HG02840 (cell line): Measurements from ENCODE around the gene TRIM44.
"Not testable (repeated sequence)": the region's sequence is repeated elsewhere in the genome, so short reads cannot be mapped to it uniquely, and the experiment has no call there.

Experiments
- ATAC-seq: cut with Tn5 transposase; IDR thresholded peaks from one replicate; pipeline ENCODE4 v1.9.1; 2021; ENCODE audit warnings: mild to moderate bottlenecking, moderate library complexity, moderate number of reproducible peaks; ENCODE audit not compliant: unreplicated experiment, low FRiP score

The TRIM44 gene

DNA sequence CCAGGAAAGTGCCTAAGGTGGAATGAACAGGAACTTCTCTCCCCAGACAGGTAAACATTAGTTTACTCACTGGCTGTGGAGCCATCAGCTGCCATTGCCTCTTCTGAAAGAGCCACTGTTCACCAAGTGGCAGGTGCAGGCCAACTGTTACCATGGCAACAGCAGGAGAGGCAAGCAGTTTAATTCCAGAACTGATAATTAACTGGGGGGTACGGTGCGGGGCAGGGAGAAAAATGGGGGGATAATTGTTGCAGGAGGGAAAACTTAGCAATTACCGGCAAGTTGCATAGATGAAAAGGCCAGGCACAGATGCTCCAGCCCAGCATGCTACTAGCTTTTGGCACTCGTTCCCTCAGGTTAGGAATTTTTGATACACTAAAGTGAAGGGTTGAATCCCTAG is 85.1 kb downstream of the TRIM44 start:
- ATAC-seq, result no peak

DNA sequence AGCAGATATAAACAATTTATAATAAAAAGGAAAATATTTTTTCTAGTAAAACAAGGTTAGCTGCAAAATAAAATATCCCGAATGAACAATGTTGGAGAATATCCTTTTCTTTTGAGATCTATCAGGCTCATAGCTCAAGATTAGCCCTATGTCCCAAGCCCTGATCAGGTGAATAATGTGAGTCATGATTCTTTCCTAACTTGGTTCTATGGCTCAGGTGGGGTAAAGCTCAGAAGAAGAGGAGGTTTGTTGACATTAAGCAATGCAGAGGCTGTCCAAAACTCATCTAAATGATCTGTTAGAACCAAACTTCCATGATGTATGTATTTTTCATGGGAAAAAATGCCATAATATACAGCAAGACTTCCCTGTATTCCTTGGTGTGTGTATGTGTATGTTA is 86.1 kb downstream of the TRIM44 start:
- ATAC-seq, result no peak

DNA sequence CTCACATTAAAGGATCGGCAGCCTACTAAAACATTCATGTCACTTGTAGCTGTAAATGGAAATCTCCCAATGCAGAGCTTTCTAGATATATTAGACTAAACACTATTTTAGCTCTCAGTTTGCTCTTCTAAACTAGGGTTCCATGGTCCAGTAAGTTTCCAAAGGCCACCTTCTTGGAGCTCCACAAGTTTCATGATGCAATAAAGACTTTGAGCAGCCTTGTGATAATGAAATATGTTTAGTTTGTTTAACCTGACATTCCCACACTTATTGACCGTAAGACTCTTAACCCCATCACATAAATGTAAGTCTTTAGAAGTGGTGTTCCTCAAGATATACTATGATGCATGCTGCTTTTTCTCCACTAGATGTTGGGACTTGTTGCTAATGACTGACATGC is 87.7 kb downstream of the TRIM44 start:
- ATAC-seq, result no peak

DNA sequence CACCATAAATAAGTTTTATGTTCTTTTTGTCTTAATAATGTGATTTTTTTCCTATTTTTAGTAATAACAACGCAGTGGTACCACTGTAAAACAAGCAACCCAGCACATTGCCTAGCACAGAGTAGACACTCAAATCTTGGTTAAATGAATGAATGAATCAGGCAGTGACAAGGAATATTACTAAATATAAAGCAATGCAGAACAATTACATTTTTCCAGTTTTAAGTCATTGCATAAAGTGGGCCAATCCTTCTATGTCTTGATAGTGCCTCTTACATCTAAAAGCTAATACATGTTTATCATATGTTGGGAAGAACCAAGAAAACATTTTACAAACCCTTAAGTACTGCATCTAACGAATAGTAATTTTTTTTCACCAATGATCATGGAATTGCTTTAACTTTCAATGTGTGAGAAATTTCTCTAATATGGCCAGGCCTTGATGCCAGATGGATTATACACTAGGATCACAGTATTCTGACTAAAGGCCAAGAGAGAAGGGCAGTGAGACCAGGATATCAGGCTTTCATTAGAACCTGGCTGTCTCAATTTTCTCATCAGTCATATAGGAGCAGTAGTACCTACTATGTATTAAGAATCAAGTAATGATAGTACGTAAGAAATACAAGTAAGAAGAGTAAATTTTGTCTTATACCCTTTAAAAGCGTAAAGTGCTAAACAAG is 88.5 kb downstream of the TRIM44 start:
- no peak for ATAC-seq

DNA sequence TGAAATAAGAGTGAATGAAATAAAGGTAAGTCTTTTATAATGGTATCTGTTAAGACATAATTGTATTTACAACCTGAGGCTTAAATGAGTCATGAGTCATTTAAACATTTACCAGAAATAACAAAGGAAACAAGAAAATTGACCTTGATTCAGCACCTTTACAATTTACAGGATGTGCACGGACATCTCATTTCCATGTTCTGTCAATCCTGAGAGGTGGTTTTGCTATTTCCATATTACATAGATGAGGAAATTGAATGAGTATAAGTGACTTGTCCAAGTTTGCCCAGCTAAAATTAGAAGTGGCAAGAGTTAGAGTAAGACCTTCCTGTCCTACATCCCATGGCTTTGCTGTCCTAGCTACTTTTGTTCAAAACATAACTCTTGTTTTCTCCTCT is 89.1 kb downstream of the TRIM44 start:
- ATAC-seq, result no peak

DNA sequence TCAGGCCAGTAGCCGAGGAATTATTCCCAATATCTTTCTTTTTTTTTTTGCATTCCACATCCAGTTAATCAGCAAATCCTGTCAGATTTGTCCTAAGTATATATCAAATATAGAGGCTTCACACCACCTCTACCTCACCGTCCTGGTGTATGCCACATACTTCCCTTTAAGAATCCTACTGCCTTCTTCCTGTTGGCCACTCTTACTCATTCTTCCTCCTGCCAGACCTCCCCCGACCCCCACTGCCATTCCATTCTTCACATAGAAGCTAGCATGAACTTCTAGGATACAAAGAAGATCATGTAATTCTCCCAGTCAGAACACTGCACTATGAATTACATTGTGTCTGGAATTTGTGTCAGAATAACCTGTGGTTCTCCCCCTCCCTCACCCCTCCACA is 89.5 kb downstream of the TRIM44 start:
- no peak for ATAC-seq

DNA sequence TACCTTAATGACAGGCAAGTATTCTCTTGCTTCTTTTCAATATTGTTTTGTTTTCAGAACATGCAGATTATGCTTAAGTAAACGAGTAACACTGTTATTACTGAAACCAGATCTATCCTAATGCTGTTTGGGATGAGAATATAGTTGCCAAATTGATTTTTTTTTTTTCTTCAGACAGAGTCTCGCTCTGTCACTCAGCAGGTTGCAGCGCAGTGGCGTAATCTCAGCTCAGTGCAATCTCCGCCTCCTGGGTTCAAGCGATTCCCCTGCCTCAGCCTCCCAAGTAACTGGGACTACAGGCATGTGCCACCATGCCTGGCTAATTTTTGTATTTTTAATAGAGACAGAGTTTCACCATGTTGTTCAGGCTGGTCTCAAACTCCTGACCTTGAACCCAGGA is 91.0 kb downstream of the TRIM44 start:
- not testable (repeated sequence) for ATAC-seq

DNA sequence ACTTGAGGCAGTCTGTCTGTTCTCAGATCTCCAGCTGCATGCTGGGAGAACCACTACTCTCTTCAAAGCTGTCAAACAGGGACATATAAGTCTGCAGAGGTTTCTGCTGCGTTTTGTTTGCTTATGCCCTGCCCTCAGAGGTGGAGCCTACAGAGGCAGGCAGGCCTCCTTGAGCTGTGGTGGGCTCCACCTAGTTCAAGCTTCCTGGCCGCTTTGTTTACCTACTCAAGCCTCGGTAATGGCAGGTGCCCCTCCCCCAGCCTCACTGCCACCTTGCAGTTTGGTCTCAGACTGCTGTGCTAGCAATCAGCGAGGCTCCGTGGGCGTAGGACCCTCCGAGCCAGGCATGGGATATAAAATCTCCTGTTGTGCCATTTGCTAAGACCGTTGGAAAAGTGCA is 97.4 kb downstream of the TRIM44 start:
- not testable (repeated sequence) for ATAC-seq

DNA sequence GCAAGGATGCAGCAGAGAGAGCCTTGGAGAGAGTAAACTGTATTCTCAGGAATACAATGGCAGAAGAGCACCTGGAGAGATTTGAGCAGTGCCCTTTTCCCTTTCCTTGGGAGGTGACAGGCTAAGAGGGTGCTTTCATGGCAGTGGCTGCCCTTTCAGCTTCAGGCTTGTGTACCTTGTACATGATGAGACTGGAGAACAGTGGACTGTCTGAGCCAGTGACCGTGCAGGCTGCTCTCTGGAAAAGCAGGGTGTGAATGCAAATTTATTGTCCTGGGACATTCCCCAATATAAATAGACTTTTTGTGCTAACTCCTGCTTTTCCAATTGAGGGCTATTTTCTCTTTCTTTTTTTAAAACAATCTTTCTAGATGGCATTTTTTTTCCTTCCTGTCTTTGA is 99.3 kb downstream of the TRIM44 start:
- ATAC-seq, result no peak

DNA sequence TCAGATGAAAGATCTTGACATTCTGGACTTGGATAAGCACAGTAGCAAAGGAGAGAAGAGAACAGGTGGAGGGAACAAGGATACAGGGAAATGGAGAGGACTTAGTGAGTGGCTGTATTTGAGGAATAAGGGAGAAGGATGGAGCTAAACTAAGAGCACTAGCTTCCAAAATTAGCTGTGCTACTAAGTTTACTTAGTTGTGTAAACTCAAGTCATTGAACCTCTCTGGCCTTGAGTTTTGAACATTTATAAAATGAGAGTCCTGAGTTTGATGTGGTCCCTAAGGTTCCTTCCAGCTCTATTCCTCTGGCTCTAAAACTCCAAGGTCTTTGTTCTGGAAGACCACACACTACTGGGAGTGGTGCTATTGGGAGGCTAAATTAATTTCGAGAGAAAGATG is 100.7 kb downstream of the TRIM44 start:
- ATAC-seq, result no peak

DNA sequence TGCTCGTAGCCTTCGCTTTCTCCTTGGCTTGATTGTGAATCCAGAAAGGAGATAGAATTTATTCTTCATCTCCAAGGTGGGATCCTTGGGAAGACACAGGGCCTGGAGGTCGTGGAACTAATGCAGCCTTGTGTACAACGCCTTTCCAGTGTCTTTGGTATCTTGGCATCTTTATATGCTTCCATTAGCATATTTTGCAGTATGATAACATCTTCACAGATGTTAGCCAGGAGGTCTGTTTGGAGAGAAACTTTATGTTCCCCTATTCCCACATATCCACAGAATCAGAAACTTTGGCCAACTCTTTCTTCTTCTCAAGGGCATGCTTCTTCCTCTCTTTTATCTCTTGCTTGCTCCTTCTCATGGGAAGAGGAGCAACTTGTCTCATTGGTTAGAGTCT is 101.2 kb downstream of the TRIM44 start:
- no peak for ATAC-seq

DNA sequence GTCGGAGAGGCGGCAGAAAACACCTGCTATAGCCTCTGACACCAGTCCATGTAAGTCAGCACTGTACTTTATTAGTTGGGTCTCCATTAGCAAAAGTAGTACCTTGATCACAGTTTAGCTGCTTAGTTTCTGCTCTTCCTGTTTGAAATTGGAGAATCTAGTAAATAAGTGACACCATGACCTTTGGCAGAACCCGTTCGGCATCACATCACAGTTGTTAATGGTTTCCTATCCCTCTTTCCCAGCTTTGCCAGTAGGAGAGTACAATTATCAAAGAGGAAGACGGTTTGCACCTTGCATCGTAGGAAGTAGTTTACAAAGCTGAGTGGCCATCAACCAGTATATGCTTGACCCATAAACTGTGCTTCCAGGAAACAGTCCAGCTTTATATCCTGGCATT is 101.8 kb downstream of the TRIM44 start:
- ATAC-seq, result no peak

DNA sequence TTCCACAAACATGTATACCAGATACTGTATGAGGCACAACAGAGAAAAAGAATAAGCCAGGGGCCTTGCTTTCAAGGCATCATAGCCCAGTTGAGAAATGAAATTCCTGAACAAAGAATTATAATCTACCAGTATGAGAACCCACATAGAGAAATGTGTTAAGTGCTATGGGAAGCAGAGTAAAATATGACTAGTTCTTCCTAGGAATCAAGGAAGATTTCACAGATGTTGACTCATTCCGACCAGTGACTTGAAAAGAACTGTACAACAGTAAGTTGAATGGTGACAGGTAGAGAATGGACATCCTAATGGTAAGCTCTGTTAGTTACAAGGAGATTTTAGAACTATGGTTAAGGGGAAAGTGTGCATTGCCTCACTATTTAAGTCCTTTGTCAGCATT is 102.6 kb downstream of the TRIM44 start:
- no peak for ATAC-seq

DNA sequence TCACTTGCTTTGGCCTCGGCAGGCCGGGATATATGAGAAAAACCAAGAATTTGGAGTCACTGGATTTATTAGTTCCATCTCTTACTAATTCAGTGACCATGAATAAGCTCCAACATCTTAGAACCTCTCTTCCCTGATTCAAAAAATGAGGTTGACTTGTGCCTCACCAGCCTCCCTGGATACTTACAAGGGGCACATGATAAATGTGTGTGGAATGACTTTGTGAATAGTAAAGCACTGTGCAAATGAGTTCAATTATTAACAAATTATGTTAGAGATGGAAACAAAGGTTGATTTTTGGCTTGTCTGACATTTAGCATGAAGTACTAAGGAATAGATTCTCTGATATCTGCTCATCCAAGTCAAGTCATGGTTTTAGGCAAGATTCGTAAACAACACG is 104.1 kb downstream of the TRIM44 start:
- no peak for ATAC-seq

DNA sequence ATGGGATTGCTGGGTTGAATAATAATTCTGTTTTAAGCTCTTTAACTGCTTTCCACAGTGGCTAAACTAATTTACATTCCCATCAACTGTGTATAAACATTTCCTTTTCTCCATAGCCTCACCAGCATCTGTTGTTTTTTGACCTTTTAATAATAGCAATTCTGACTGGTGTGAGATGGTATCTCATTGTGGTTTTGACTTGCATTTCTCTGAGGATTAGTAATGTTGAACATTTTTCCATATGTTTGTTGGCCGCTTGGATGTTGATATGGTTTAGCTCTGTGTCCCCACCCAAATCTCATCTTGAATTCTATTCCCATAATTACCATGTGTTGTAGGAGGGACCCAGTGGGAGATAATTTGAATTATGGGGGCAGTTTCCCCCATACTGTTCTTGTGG is 107.8 kb downstream of the TRIM44 start:
- ATAC-seq, result not testable (repeated sequence)

DNA sequence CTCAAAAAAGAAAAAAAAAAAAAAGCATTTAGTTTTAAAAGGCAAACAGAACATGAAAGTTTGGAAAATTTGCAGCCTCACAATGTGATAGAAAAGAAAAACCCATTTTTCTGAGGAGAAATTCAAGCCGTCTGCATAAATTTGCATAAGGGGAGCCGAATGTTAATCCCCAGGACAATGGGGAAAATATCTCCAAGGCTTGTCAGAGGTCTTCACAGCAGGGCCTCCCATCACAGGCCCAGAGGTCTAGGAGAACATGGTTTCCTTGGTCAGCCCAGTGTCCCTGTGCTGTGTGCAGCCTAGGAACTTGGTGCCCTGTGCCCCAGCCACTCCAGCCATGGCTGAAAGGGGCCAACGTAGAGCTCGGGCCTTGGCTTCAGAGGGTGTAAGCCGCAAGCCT is 109.1 kb downstream of the TRIM44 start:
- no peak for ATAC-seq

DNA sequence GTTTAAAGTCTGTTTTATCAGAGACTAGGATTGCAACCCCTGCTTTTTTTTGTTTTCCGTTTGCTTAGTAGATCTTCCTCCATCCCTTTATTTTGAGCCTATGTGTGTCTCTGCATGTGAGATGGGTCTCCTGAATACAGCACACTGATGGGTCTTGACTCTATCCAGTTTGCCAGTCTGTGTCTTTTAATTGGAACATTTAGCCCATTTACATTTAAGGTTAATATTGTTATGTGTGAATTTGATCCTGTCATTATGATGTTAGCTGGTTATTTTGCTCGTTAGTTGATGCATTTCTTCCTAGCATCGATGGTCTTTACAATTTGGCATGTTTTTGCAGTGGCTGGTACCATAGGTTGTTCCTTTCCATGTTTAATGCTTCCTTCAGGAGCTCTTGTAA is 114.7 kb downstream of the TRIM44 start:
- not testable (repeated sequence) for ATAC-seq

DNA sequence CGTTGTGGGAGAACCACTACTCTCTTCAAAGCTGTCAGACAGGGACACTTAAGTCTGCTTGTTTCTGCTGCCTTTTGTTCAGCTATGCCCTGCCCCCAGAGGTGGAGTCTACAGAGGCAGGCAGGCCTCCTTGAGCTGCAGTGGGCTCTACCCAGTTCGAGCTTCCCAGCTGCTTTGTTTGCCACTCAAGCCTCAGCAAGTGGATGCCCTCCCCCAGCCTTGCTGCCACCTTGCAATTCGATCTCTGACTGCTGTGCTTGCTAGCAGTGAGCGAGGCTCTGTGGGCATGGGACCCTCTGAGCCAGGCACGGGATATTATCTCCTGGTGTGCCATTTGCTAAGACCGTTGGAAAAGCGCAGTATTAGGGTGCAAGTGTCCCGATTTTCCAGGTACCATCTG is 116.4 kb downstream of the TRIM44 start:
- ATAC-seq, result not testable (repeated sequence)

DNA sequence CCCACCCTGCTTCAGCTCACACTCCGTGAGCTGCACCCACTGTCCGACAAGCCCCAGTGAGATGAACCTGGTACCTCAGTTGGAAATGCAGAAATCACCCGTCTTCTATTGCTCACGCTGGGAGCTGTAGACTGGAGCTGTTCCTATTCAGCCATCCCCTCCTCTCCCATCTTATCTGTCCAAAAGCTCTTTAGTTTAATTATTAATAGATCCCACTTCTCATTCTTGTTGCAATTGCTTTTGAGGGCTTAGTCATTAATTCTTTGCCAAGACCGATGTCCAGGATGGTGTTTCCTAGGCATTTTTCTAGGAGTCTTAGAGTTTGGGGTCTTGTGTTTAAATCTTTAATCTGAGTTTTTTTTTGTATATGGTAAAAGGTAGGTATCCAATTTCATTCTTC is 116.8 kb downstream of the TRIM44 start:
- ATAC-seq, result no peak

DNA sequence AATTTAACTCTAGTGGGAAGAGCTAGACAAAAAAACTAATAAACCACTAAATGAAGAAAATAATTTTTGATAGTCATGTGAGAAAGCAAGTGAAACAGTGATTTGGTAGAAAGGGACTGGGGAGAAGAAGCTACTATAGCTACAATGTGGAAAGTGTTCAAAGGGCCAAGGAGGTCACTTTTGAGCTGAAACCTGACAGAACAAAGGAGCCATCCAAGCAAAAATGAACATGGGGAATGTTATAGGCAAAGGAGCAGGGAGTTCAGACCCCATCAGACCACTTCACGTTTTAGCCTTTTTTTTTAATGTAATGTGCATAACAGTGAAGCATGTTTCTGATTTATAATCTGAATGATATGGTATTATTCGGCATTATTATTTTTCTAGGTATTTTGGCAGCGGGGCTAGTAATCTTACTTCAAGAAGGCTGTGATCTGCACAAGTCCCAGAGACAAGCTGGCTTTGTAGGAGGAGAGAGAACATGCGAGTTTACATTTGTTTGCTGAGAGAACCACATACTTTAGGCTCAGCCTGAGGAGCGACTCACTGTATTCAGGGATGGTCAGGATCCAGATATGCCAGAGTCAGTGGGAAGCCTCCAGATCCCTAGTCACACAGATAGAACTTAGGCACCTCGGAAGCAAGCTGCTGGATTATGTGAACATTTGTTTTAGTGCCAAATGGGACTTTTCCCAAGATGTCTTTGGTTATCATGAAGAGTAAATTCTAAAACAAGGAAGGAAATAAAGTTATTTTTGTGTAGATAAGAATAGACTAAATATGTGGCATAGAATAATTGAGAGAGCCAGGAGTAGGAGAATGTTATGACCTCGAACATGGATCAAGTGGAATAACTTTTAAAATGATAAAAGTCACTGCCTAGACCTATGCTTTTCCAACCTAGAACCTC is 118.6 kb downstream of the TRIM44 start:
- no peak for ATAC-seq

DNA sequence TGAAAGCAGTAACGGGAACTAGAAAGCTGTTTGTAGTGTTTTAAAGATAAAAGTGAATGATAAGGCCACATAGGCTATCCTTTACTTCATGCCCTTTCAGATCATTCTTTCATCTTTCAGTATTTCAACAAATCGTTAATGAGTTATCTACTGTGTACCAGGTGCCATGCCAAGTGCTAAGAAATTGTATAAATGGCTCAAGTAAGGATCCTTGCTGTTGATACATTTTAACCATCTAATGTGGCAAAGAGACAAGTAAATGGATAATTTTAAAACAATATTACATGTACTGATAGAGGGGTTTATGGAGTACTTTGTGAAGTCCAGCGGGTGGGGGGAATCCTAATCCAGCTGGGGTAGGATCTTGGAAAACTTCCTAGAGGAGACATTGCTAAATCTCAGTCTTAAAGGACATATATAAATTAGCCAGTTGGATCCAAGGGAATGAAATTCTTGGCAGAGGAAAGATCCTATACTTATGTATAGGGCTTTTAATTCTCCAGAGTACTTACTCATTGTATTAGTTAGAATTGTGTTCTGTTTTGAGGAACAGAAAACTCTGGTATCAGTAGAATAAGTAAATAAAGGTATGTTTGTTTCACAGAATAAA is 119.4 kb downstream of the TRIM44 start:
- ATAC-seq, result no peak

DNA sequence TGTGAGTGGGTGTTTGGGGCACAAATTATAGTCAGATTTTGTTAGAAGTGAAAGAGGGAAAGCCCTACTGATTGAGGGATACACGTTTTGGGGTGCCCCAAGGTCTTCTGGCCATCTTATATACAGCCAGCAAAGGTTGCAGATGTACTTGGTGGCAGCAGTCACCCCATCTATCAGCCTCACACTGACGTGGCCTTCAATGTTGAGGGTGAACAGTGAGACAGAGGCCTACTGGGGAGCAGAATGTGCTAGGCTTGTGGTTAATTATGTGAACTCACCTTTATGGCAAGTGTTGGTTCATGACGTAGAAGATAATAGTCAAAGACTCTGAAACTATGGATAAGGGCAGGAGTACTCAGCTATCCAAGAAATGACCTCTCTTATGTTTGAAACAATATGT is 121.2 kb downstream of the TRIM44 start:
- ATAC-seq, result no peak
